HepG2 (cell line): Measurements from ENCODE around the gene ACOXL. TPM values are rescaled to one million over a fixed set of nuclear protein-coding genes. Genes with fewer than 3 reads are reported as not detected.

Source experiments
- AGO1 ChIP-seq: fragments of 200-400 bp; formaldehyde crosslinking; IDR thresholded peaks from 2 replicates; pipeline ENCODE4 v1.6.1; 2017; ENCODE audit warnings: mild to moderate bottlenecking, low read depth, low read length, moderate library complexity; ENCODE audit not compliant: poor library complexity, severe bottlenecking
- FOXM1 ChIP-seq: sonication (generic); formaldehyde crosslinking; IDR thresholded peaks from 2 replicates; pipeline ENCODE4 v1.5.0; 2020; ENCODE audit warnings: missing genetic modification reagents
- KAT8 ChIP-seq: IDR thresholded peaks from 2 replicates; pipeline ENCODE4 v1.6.1; 2016; ENCODE audit warnings: missing genetic modification reagents, missing compliant biosample characterization
- MEF2D ChIP-seq: sonication (generic); formaldehyde crosslinking; IDR thresholded peaks from 2 replicates; pipeline ENCODE4 v1.5.1; 2020; ENCODE audit warnings: mild to moderate bottlenecking, missing genetic modification reagents
- PHF20 ChIP-seq: sonication (generic); formaldehyde crosslinking; IDR thresholded peaks from 2 replicates; pipeline ENCODE4 v1.5.0; 2020; ENCODE audit warnings: mild to moderate bottlenecking, missing genetic modification reagents
- RAD51 ChIP-seq: fragments of 450-650 bp; IDR thresholded peaks from 2 replicates; pipeline ENCODE4 v1.6.1; 2016; ENCODE audit warnings: borderline replicate concordance
- RORA ChIP-seq: sonication (generic); formaldehyde crosslinking; IDR thresholded peaks from 2 replicates; pipeline ENCODE4 v1.5.0; 2020; ENCODE audit warnings: mild to moderate bottlenecking, missing genetic modification reagents, moderate library complexity
- SP4 ChIP-seq: sonication (generic); formaldehyde crosslinking; IDR thresholded peaks from 2 replicates; pipeline ENCODE4 v1.8.1; 2023; ENCODE audit warnings: mild to moderate bottlenecking, missing genetic modification reagents
- TBX2 ChIP-seq: sonication (generic); formaldehyde crosslinking; IDR thresholded peaks from 2 replicates; pipeline ENCODE4 v1.5.0; 2020; ENCODE audit warnings: missing genetic modification reagents, mild to moderate bottlenecking, borderline replicate concordance
- TCF7 ChIP-seq: sonication (generic); IDR thresholded peaks from 2 replicates; pipeline ENCODE4 v1.6.1; 2016; ENCODE audit warnings: antibody characterized with exemption, low read depth
- TP53 ChIP-seq: sonication (generic); formaldehyde crosslinking; conservative IDR thresholded peaks from 2 replicates; pipeline ENCODE4 v1.4.0; 2020; ENCODE audit warnings: missing genetic modification reagents
- U2AF1 ChIP-seq: fragments of 200-400 bp; formaldehyde crosslinking; optimal IDR thresholded peaks from 2 replicates; pipeline ENCODE3; 2017; ENCODE audit warnings: mild to moderate bottlenecking, low read depth, low read length
- ZFP36L2 ChIP-seq: sonication (generic); formaldehyde crosslinking; IDR thresholded peaks from 2 replicates; pipeline ENCODE4 v1.4.0; 2020; ENCODE audit warnings: missing genetic modification reagents
- ZFYVE20 ChIP-seq: sonication (generic); formaldehyde crosslinking; IDR thresholded peaks from 2 replicates; pipeline ENCODE4 v1.8.0; 2023; ENCODE audit warnings: low read depth, mild to moderate bottlenecking, moderate library complexity, missing genetic modification reagents, borderline replicate concordance
- ZNF160 ChIP-seq: sonication (generic); formaldehyde crosslinking; IDR thresholded peaks from 2 replicates; pipeline ENCODE4 v1.8.0; 2022; ENCODE audit warnings: mild to moderate bottlenecking, inconsistent platforms, missing genetic modification reagents
- ZNF781 ChIP-seq: sonication (generic); formaldehyde crosslinking; IDR thresholded peaks from 2 replicates; pipeline ENCODE4 v1.5.1; 2020; ENCODE audit warnings: borderline replicate concordance, mild to moderate bottlenecking, missing genetic modification reagents; ENCODE audit errors: not compliant biosample characterization
- ZSCAN30 ChIP-seq: sonication (generic); formaldehyde crosslinking; IDR thresholded peaks from 2 replicates; pipeline ENCODE4 v1.5.0; 2020; ENCODE audit warnings: mild to moderate bottlenecking, missing genetic modification reagents
- polyA plus RNA-seq, 8 experiments: library from polyadenylated mRNA; depleted of rRNA in 3 of 8; stranded (reverse) in 7 of 8; unstranded in 1 of 8; fragments of >200 nt; fragmentation: Illumina TruSeq in 4 of 8; extraction: Trizol in 4 of 8; gene quantifications; 2 replicates each; pipeline versions ENCODE4 v1.2.1 to v1.2.3, GENCODE V29; 2011 to 2016; ENCODE audit warnings: low read depth in 4 of 8, missing spikeins in 1 of 8, mixed read lengths in 1 of 8; ENCODE audit not compliant: insufficient read depth in 1 of 8
- total RNA-seq, 5 experiments: library from RNA; depleted of rRNA; stranded (reverse); fragments of >200 nt; fragmentation: Illumina TruSeq; extraction: Trizol; gene quantifications; 2 replicates each; pipeline ENCODE4 v1.2.3, GENCODE V29; 2016; ENCODE audit warnings: low read depth in 1 of 5
- TF ChIP-seq, protein P1 (sequence below): sonication (generic); formaldehyde crosslinking; IDR thresholded peaks from 2 replicates; pipeline ENCODE4 v1.8.1; 2023; ENCODE audit warnings: missing genetic modification reagents, mild to moderate bottlenecking, borderline replicate concordance
- TF ChIP-seq, protein P2 (sequence below): sonication (generic); formaldehyde crosslinking; IDR thresholded peaks from 2 replicates; pipeline ENCODE4 v1.8.0; 2022; ENCODE audit warnings: mild to moderate bottlenecking, missing genetic modification reagents
- TF ChIP-seq, protein P3 (sequence below): sonication (generic); formaldehyde crosslinking; IDR thresholded peaks from 2 replicates; pipeline ENCODE4 v1.4.0; 2020; ENCODE audit warnings: missing genetic modification reagents
- TF ChIP-seq, protein P4 (sequence below): sonication (generic); formaldehyde crosslinking; IDR thresholded peaks from 2 replicates; pipeline ENCODE4 v1.4.0; 2020; ENCODE audit warnings: missing genetic modification reagents
- TF ChIP-seq, protein P5 (sequence below): sonication (generic); formaldehyde crosslinking; IDR thresholded peaks from 2 replicates; pipeline ENCODE4 v1.8.0; 2023; ENCODE audit warnings: mild to moderate bottlenecking, missing genetic modification reagents
- TF ChIP-seq, protein P6 (sequence below): sonication (generic); formaldehyde crosslinking; IDR thresholded peaks from 2 replicates; pipeline ENCODE4 v1.4.0; 2020; ENCODE audit warnings: missing genetic modification reagents

ACOXL gene
- total and polyA plus RNA-seq, 2 of the 13 experiments (the other 11 are each of a cell fraction or from before 2014, with no cell fraction given): not detected

DNA sequence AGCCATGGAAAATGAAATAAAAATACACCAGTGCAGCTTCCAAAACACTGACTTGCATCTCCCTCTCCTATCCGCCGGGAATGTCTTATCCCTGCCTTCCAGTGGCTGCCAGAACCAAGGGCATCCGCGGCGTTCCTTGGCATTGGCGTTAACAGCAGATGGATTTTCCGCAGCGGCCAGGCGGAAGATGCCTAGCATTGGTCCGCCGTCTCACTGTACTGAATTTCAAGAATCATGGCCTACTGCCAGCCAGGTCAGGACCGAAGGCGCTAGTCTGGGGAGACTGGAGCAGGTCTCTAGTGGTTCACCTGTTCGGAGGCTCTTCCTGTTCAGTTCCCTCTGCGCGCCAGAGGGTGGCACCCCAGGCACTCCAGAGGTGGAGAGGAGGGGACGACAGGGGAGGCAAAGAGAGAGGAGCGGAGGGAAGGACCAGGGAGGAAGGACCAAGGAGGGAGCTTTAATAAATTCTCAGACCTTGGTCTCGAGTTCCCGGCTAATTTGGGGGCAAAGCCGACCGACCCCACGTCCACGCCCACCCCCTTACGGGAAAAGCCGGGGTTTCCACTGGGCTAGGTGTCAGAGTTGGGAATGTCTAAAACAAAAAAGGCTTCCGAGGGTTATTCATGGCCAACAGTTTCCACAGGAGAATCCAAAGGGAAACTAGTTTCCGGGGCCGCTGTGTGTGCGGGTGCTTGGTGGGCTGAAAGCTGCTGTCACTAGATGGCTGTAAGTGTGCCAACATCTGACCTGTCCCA, 384.6 kb downstream of the ACOXL start (continued):
- TF ChIP-seq ZSCAN30: no peak
- no peak for TF ChIP-seq ZFP36L2 (CRISPR knock-in tag)
- no peak for TF ChIP-seq AGO1
- TF ChIP-seq, protein P1, sequence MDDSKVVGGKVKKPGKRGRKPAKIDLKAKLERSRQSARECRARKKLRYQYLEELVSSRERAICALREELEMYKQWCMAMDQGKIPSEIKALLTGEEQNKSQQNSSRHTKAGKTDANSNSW (CRISPR knock-in tag): no peak
- TF ChIP-seq, protein P2, sequence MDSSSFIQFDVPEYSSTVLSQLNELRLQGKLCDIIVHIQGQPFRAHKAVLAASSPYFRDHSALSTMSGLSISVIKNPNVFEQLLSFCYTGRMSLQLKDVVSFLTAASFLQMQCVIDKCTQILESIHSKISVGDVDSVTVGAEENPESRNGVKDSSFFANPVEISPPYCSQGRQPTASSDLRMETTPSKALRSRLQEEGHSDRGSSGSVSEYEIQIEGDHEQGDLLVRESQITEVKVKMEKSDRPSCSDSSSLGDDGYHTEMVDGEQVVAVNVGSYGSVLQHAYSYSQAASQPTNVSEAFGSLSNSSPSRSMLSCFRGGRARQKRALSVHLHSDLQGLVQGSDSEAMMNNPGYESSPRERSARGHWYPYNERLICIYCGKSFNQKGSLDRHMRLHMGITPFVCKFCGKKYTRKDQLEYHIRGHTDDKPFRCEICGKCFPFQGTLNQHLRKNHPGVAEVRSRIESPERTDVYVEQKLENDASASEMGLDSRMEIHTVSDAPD: no peak
- no peak for TF ChIP-seq ZFYVE20 (CRISPR knock-in tag)
- TF ChIP-seq ZNF160 (CRISPR knock-in tag): no peak
- no peak for TF ChIP-seq TBX2 (CRISPR knock-in tag)
- no peak for TF ChIP-seq PHF20 (CRISPR knock-in tag)
- TF ChIP-seq RORA: no peak
- no peak for TF ChIP-seq TCF7
- TF ChIP-seq SP4 (CRISPR knock-in tag): peak; percentile 28; the same call in 1 of the 2 replicates
- TF ChIP-seq RAD51: no peak
- TF ChIP-seq, protein P3, sequence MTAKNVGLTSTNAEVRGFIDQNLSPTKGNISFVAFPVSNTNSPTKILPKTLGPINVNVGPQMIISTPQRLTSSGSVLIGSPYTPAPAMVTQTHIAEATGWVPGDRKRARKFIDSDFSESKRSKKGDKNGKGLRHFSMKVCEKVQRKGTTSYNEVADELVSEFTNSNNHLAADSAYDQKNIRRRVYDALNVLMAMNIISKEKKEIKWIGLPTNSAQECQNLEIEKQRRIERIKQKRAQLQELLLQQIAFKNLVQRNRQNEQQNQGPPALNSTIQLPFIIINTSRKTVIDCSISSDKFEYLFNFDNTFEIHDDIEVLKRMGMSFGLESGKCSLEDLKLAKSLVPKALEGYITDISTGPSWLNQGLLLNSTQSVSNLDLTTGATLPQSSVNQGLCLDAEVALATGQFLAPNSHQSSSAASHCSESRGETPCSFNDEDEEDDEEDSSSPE (CRISPR knock-in tag): 0 out of 2 replicates have a peak, but pooled peaks have one; percentile 31
- TF ChIP-seq, protein P4, sequence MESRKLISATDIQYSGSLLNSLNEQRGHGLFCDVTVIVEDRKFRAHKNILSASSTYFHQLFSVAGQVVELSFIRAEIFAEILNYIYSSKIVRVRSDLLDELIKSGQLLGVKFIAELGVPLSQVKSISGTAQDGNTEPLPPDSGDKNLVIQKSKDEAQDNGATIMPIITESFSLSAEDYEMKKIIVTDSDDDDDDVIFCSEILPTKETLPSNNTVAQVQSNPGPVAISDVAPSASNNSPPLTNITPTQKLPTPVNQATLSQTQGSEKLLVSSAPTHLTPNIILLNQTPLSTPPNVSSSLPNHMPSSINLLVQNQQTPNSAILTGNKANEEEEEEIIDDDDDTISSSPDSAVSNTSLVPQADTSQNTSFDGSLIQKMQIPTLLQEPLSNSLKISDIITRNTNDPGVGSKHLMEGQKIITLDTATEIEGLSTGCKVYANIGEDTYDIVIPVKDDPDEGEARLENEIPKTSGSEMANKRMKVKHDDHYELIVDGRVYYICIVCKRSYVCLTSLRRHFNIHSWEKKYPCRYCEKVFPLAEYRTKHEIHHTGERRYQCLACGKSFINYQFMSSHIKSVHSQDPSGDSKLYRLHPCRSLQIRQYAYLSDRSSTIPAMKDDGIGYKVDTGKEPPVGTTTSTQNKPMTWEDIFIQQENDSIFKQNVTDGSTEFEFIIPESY (CRISPR knock-in tag): peak; percentile 75
- TF ChIP-seq, protein P5, sequence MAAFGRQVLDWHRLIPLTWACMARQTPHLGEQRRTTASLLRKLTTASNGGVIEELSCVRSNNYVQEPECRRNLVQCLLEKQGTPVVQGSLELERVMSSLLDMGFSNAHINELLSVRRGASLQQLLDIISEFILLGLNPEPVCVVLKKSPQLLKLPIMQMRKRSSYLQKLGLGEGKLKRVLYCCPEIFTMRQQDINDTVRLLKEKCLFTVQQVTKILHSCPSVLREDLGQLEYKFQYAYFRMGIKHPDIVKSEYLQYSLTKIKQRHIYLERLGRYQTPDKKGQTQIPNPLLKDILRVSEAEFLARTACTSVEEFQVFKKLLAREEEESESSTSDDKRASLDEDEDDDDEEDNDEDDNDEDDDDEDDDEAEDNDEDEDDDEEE (CRISPR knock-in tag): peak; percentile 66; the same call in 1 of the 2 replicates
- no peak for TF ChIP-seq ZNF781 (CRISPR knock-in tag)
- 0 out of 2 replicates have a peak, but pooled peaks have one; percentile 56 for TF ChIP-seq KAT8
- TF ChIP-seq, protein P6, sequence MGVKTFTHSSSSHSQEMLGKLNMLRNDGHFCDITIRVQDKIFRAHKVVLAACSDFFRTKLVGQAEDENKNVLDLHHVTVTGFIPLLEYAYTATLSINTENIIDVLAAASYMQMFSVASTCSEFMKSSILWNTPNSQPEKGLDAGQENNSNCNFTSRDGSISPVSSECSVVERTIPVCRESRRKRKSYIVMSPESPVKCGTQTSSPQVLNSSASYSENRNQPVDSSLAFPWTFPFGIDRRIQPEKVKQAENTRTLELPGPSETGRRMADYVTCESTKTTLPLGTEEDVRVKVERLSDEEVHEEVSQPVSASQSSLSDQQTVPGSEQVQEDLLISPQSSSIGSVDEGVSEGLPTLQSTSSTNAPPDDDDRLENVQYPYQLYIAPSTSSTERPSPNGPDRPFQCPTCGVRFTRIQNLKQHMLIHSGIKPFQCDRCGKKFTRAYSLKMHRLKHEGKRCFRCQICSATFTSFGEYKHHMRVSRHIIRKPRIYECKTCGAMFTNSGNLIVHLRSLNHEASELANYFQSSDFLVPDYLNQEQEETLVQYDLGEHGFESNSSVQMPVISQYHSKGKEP (CRISPR knock-in tag): no peak
- TF ChIP-seq MEF2D (CRISPR knock-in tag): no peak
- no peak for TF ChIP-seq U2AF1
- TF ChIP-seq FOXM1 (CRISPR knock-in tag): no peak
- no peak for TF ChIP-seq TP53 (CRISPR knock-in tag)
